Transverse colon (tissue), 4 donors: ENCODE measurements around the gene CIP2A. TPM values are rescaled to one million over a fixed set of nuclear protein-coding genes. Genes with fewer than 3 reads are reported as not detected.

Experiments used
- DNase-seq: peaks from one replicate; pipeline ENCODE4 v3.0.0-alpha.2; 2019
- H3K27ac ChIP-seq, 4 donors: fragments of 200-600 bp; sonication (generic); 2 replicates each; pipeline ENCODE4 v1.5.1; 2016 to 2018; ENCODE audit warnings: inconsistent platforms in 4 of 4
- H3K27me3 ChIP-seq: fragments of 200-600 bp; sonication (generic); 2 replicates; pipeline ENCODE4 v1.5.1; 2017; ENCODE audit warnings: inconsistent platforms
- H3K36me3 ChIP-seq, 4 donors: fragments of 200-600 bp; sonication (generic); 2 replicates each; pipeline ENCODE4 v1.5.1; 2017 to 2019; ENCODE audit warnings: inconsistent platforms in 4 of 4
- H3K4me1 ChIP-seq, 4 donors: fragments of 200-600 bp; sonication (generic); 2 replicates each; pipeline ENCODE4 v1.5.1; 2017 to 2020; ENCODE audit warnings: inconsistent platforms in 4 of 4
- H3K4me3 ChIP-seq, 4 donors: fragments of 200-600 bp; sonication (generic); 1 replicate in 1 of 4; 2 replicates in 3 of 4; pipeline versions ENCODE4 v1.5.1 to v1.6.1; 2017 to 2019; ENCODE audit warnings: inconsistent platforms in 4 of 4
- H3K9me3 ChIP-seq, 2 donors: fragments of 200-600 bp; sonication (generic); 2 replicates each; pipeline ENCODE4 v1.5.1; 2017 to 2019; ENCODE audit warnings: inconsistent platforms in 2 of 2
- EP300 ChIP-seq: sonication (generic); formaldehyde crosslinking; IDR thresholded peaks from one replicate; pipeline ENCODE4 v1.6.1; 2017; ENCODE audit warnings: antibody characterized with exemption, low read depth
- POLR2A ChIP-seq: fragments of 450-650 bp; IDR thresholded peaks from one replicate; pipeline ENCODE4 v1.6.1; 2016; ENCODE audit warnings: antibody characterized with exemption, mild to moderate bottlenecking, moderate library complexity
- POLR2AphosphoS5 ChIP-seq, 3 donors: sonication (generic); formaldehyde crosslinking; IDR thresholded peaks; one replicate each; pipeline ENCODE4 v1.6.1; 2016; ENCODE audit warnings: antibody characterized with exemption in 3 of 3
- WGBS, 2 donors: methylation state at CpG; one replicate each; pipeline ENCODE4 v1.1.5; 2018; ENCODE audit warnings: low coverage in 1 of 2; 5-methylcytosine and 5-hydroxymethylcytosine counted together
- in situ Hi-C, 4 donors: fragments of 200-750 bp; cut with MboI; loops; one replicate each; pipeline versions ENCODE4 v1.15.0 to v1.15.1; 2017; ENCODE audit warnings: low sequenced_read_pairs in 3 of 4, low pct_ligation_motif_present in 1 of 4, low pct_unique_long_range_greater_than_20kb in 1 of 4
- intact Hi-C: fragments of 100-400 bp; cut with DNase I; formaldehyde crosslinking; loops from one replicate; pipeline ENCODE4 v1.15.1; 2023; ENCODE audit warnings: low total_unique reads
- total RNA-seq, 4 donors: library from RNA; depleted of rRNA; stranded (reverse); fragments of >200 nt; gene quantifications; one replicate each; pipeline ENCODE4 v1.1.0, GENCODE V29; 2016
- TF ChIP-seq, protein P1 (sequence below), 5 experiments: fragments of 200-600 bp in 3 of 5; fragments of 450-650 bp in 2 of 5; sonication (generic) in 3 of 5; IDR thresholded peaks; 1 replicate in 2 of 5; 2 replicates in 3 of 5; pipeline ENCODE4 v1.5.1; 2016 to 2017; ENCODE audit warnings: antibody characterized with exemption in 5 of 5, inconsistent platforms in 3 of 5, mild to moderate bottlenecking in 2 of 5, moderate library complexity in 1 of 5

CIP2A gene
- total RNA-seq, 4 donors from 2014 or later = 0.40 to 3.2 (median 2.0) TPM

DNA sequence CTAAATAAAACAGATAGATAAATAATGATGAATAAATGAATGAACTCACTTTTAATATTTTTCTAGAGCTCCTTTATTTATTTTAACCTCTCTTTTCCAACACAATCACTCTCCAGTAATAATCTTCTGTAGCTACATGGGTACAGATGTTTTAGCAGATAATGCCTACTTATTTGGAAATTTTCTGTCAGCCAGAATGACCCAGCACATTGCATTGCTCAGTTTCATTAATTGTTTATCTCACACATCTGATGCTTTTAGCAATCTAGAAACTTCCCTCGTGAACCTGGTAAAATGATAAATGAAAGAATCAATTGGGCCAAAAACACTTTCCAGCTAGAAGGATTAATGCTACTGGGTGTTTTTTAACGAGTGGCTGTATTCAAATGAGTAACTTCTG lies 64.0 kb downstream of the CIP2A start:
- DNase-seq = no peak
- in situ Hi-C loops (no loop called here), intact Hi-C loops (no loop called here)
- H3K27me3 ChIP-seq = no peaks in the 10 kb centered on the region
- no peak overlapping the region for H3K27ac ChIP-seq
- H3K9me3 ChIP-seq = no peaks in the 10 kb centered on the region
- TF ChIP-seq, protein P1, sequence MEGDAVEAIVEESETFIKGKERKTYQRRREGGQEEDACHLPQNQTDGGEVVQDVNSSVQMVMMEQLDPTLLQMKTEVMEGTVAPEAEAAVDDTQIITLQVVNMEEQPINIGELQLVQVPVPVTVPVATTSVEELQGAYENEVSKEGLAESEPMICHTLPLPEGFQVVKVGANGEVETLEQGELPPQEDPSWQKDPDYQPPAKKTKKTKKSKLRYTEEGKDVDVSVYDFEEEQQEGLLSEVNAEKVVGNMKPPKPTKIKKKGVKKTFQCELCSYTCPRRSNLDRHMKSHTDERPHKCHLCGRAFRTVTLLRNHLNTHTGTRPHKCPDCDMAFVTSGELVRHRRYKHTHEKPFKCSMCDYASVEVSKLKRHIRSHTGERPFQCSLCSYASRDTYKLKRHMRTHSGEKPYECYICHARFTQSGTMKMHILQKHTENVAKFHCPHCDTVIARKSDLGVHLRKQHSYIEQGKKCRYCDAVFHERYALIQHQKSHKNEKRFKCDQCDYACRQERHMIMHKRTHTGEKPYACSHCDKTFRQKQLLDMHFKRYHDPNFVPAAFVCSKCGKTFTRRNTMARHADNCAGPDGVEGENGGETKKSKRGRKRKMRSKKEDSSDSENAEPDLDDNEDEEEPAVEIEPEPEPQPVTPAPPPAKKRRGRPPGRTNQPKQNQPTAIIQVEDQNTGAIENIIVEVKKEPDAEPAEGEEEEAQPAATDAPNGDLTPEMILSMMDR (IDR thresholded peaks at IDR 0.05) = no peak
- TF ChIP-seq EP300 = no peak
- TF ChIP-seq POLR2A = no peak
- no peak for TF ChIP-seq POLR2AphosphoS5 (IDR thresholded peaks at IDR 0.05)
- H3K36me3 ChIP-seq = no peaks in the 10 kb centered on the region
- no peak overlapping the region for H3K4me3 ChIP-seq
- WGBS, 2 donors = 52 to 58% methylated on average over 2 of the region's 2 CpGs
- H3K4me1 ChIP-seq = peaks cover 0 to 6% (median 1%) of the 10 kb centered on the region in 4 donors

GRCh38 chr3:108524537-108524936 lies 64.7 kb downstream of the CIP2A start:
- no peak overlapping the region for H3K4me3 ChIP-seq
- H3K36me3 ChIP-seq = no peaks in the 10 kb centered on the region
- WGBS, 2 donors = 24 to 28% methylated on average over 2 of the region's 2 CpGs
- no peak overlapping the region for H3K27ac ChIP-seq
- no peaks in the 10 kb centered on the region for H3K27me3 ChIP-seq
- H3K9me3 ChIP-seq = no peaks in the 10 kb centered on the region
- intact Hi-C loops = no loop called here
- DNase-seq = no peak
- peaks cover 0 to 6% (median 1%) of the 10 kb centered on the region in 4 donors for H3K4me1 ChIP-seq
- TF ChIP-seq POLR2AphosphoS5 (IDR thresholded peaks at IDR 0.05) (no peak), EP300 (no peak), POLR2A (no peak)
- TF ChIP-seq, protein P1 (IDR thresholded peaks at IDR 0.05) = no peak
- in situ Hi-C loops = no loop called here

- Histone ChIP-seq H3K4me1 (no peaks in the 10 kb centered on the region), H3K27ac (no peak overlapping the region), H3K4me3 (no peak overlapping the region), H3K36me3 (no peaks in the 10 kb centered on the region), H3K9me3 (no peaks in the 10 kb centered on the region), H3K27me3 (no peaks in the 10 kb centered on the region)
- TF ChIP-seq, protein P1 (IDR thresholded peaks at IDR 0.05) = no peak
- TF ChIP-seq POLR2AphosphoS5 (IDR thresholded peaks at IDR 0.05) (no peak), EP300 (no peak), POLR2A (no peak)
- no peak for DNase-seq
- in situ Hi-C loops = no loop called here
- intact Hi-C loops = no loop called here
- WGBS, 2 donors = 50 to 69% methylated on average over 1 of the region's 1 CpG
These were observed 70.3 kb downstream of the CIP2A start for GRCh38 chr3:108518895-108519294.

GRCh38 chr3:108516881-108517280 lies 72.4 kb downstream of the CIP2A start:
- H3K27me3 ChIP-seq = no peaks in the 10 kb centered on the region
- WGBS, 2 donors = 88 to 100% methylated on average over 1 to 2 of the region's 2 CpGs

More at GRCh38 chr3:108516881-108517280, 72.4 kb downstream of the CIP2A start:
- Histone ChIP-seq H3K4me1 (no peaks in the 10 kb centered on the region), H3K36me3 (no peaks in the 10 kb centered on the region), H3K4me3 (no peak overlapping the region), H3K27ac (no peak overlapping the region), H3K9me3 (no peaks in the 10 kb centered on the region)
- in situ Hi-C loops (no loop called here), intact Hi-C loops (no loop called here)
- TF ChIP-seq POLR2A (no peak), EP300 (no peak), POLR2AphosphoS5 (IDR thresholded peaks at IDR 0.05) (no peak)
- TF ChIP-seq, protein P1 (IDR thresholded peaks at IDR 0.05) = no peak
- no peak for DNase-seq
